PC-3 (cell line): ENCODE data around the gene TMEM117. TPM values are rescaled to one million over a fixed set of nuclear protein-coding genes. Genes with fewer than 3 reads are reported as not detected.

Source experiments
- ATAC-seq: fragments of 200-7000 bp; cut with Tn5 transposase; 2 replicates; pipeline ENCODE4 v1.9.1; 2020; ENCODE audit warnings: mild to moderate bottlenecking, moderate library complexity
- BruUV-seq: library from RNA; stranded (reverse); fragments of 400-500 nt; replicated peaks from 2 replicates; lab custom pipeline; 2021; lab: Mats Ljungman, UMichigan
- CTCF ChIA-PET: fragments of 300-600 bp; sonication (Branson Sonifier 250); formaldehyde crosslinking; loops from one replicate; lab custom pipeline; 2022; ENCODE audit warnings: antibody characterized with exemption; lab: Charles Lee
- POLR2A ChIA-PET: fragments of 300-600 bp; sonication (Branson Sonifier 250); formaldehyde crosslinking; loops from one replicate; lab custom pipeline; 2022; ENCODE audit warnings: antibody characterized with exemption; ENCODE audit not compliant: unreplicated experiment; lab: Charles Lee
- DNase-seq: peaks from one replicate; pipeline ENCODE4 v3.0.0-alpha.2; 2015
- H2AFZ ChIP-seq: fragments of 300-600 bp; sonication (generic); 2 replicates; pipeline ENCODE4 v1.6.0; 2016; ENCODE audit warnings: antibody characterized with exemption, low read length
- H3F3A ChIP-seq: fragments of 300-600 bp; sonication (generic); one replicate; pipeline ENCODE4 v1.6.0; 2017; ENCODE audit warnings: antibody characterized with exemption, low read length, control low read depth, mild to moderate bottlenecking; ENCODE audit not compliant: unreplicated experiment
- H3K27ac ChIP-seq: fragments of 300-600 bp; sonication (generic); 2 replicates; pipeline ENCODE4 v1.5.1; 2016; ENCODE audit warnings: mild to moderate bottlenecking, low read length
- H3K27me3 ChIP-seq: fragments of 300-600 bp; sonication (generic); 2 replicates; pipeline ENCODE4 v1.6.1; 2016; ENCODE audit warnings: low read length, mixed read lengths
- H3K36me3 ChIP-seq: fragments of 300-600 bp; sonication (generic); 2 replicates; pipeline ENCODE4 v1.6.1; 2016; ENCODE audit warnings: low read depth, mixed run types, low read length, mixed read lengths
- H3K4me1 ChIP-seq: fragments of 300-600 bp; sonication (generic); 2 replicates; pipeline ENCODE4 v1.5.1; 2016; ENCODE audit warnings: low read length; ENCODE audit not compliant: insufficient read depth
- H3K4me2 ChIP-seq: fragments of 300-600 bp; sonication (generic); 2 replicates; pipeline ENCODE4 v1.6.0; 2016; ENCODE audit warnings: low read length
- H3K4me3 ChIP-seq: fragments of 300-600 bp; sonication (generic); 2 replicates; pipeline ENCODE4 v1.5.1; 2016; ENCODE audit warnings: mild to moderate bottlenecking, low read length, mixed read lengths
- H3K79me2 ChIP-seq: fragments of 300-600 bp; sonication (generic); 2 replicates; pipeline ENCODE4 v1.6.1; 2017; ENCODE audit warnings: low read length, mixed read lengths
- H3K9ac ChIP-seq: fragments of 300-600 bp; sonication (generic); 2 replicates; pipeline ENCODE4 v1.6.0; 2016; ENCODE audit warnings: mild to moderate bottlenecking, low read length
- H3K9me2 ChIP-seq: fragments of 300-600 bp; sonication (generic); replicated peaks from 2 replicates; pipeline ENCODE4 v1.6.1; 2016; ENCODE audit warnings: mixed run types, low read length, mixed read lengths
- H3K9me3 ChIP-seq: fragments of 300-600 bp; sonication (generic); 2 replicates; pipeline ENCODE4 v1.6.1; 2016; ENCODE audit warnings: low read length, mixed read lengths
- H4K20me1 ChIP-seq: fragments of 300-600 bp; sonication (generic); 2 replicates; pipeline ENCODE4 v1.6.1; 2016; ENCODE audit warnings: low read length, mixed read lengths
- EZH2 ChIP-seq: fragments of 300-600 bp; sonication (generic); IDR thresholded peaks from one replicate; pipeline ENCODE4 v1.6.1; 2017; ENCODE audit warnings: antibody characterized with exemption, mild to moderate bottlenecking, low read length; ENCODE audit not compliant: unreplicated experiment
- EZH2phosphoT487 ChIP-seq: fragments of 300-600 bp; sonication (generic); IDR thresholded peaks from 2 replicates; pipeline ENCODE4 v1.6.1; 2018; ENCODE audit warnings: mild to moderate bottlenecking, antibody characterized with exemption, low read length, borderline replicate concordance
- intact Hi-C: fragments of 100-400 bp; cut with micrococcal nuclease; formaldehyde crosslinking; loops from 2 replicates; pipeline ENCODE4 v1.9.0; 2023
- total RNA-seq: library from RNA; depleted of rRNA; stranded (reverse); fragments of >200 nt; gene quantifications from 2 replicates; pipeline ENCODE4 v1.2.3, GENCODE V29; 2014
- TF ChIP-seq, protein P1 (sequence below): fragments of 300-600 bp; sonication (generic); conservative IDR thresholded peaks from 2 replicates; pipeline ENCODE4 v1.5.1; 2017; ENCODE audit warnings: antibody characterized with exemption, low read depth, mild to moderate bottlenecking, low read length

TMEM117 gene
- total RNA-seq, 1 experiment from 2014 or later: 9.0 TPM

GRCh38 chr12:43899574-43899973 is 63.7 kb downstream of the TMEM117 start:
- no TSS peak for BruUV-seq
- no peaks in the 10 kb centered on the region for H3K9me3 ChIP-seq
- no peaks in the 10 kb centered on the region for H4K20me1 ChIP-seq
- no peak overlapping the region for H3K4me2 ChIP-seq
- H2AFZ ChIP-seq: no peak overlapping the region
- no peak overlapping the region for H3K4me3 ChIP-seq
- intact Hi-C loops: no loop called here
- no peaks in the 10 kb centered on the region for H3K4me1 ChIP-seq
- H3K79me2 ChIP-seq: no peaks in the 10 kb centered on the region
- ChIA-PET CTCF (no interaction called here), POLR2A (no interaction called here)
- no peak for ATAC-seq
- no peaks in the 10 kb centered on the region for H3K36me3 ChIP-seq
- H3K9ac ChIP-seq: no peak overlapping the region
- TF ChIP-seq EZH2phosphoT487 (no peak), EZH2 (no peak)
- TF ChIP-seq, protein P1, sequence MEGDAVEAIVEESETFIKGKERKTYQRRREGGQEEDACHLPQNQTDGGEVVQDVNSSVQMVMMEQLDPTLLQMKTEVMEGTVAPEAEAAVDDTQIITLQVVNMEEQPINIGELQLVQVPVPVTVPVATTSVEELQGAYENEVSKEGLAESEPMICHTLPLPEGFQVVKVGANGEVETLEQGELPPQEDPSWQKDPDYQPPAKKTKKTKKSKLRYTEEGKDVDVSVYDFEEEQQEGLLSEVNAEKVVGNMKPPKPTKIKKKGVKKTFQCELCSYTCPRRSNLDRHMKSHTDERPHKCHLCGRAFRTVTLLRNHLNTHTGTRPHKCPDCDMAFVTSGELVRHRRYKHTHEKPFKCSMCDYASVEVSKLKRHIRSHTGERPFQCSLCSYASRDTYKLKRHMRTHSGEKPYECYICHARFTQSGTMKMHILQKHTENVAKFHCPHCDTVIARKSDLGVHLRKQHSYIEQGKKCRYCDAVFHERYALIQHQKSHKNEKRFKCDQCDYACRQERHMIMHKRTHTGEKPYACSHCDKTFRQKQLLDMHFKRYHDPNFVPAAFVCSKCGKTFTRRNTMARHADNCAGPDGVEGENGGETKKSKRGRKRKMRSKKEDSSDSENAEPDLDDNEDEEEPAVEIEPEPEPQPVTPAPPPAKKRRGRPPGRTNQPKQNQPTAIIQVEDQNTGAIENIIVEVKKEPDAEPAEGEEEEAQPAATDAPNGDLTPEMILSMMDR: no peak
- H3F3A ChIP-seq: no peaks in the 10 kb centered on the region
- no peak for DNase-seq
- H3K27me3 ChIP-seq: no peaks in the 10 kb centered on the region
- H3K9me2 ChIP-seq: no peaks in the 10 kb centered on the region
- H3K27ac ChIP-seq: no peak overlapping the region

DNA sequence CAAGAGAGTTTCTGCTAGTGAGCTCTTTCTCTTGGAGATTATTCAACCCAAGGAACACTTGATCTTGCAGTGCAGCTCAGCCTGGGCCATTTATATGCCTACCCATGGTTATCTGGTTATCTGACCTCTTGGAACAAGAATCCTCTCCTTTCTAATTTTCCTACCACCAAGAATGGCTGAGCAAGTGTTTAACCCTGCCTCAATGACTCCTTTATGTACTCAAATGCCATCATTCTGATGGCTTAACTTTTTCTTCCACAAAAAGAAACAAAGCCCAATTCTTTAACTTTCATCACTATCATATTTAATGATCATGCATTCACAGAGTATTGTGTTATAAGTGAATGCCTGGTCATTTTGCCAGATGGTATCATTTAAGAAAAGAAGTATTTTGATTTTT is 67.8 kb downstream of the TMEM117 start:
- H3K4me1 ChIP-seq: no peaks in the 10 kb centered on the region
- H3K4me2 ChIP-seq: no peak overlapping the region
- no peaks in the 10 kb centered on the region for H3F3A ChIP-seq
- no peak for DNase-seq
- BruUV-seq: no TSS peak
- POLR2A ChIA-PET: no interaction called here
- no peaks in the 10 kb centered on the region for H3K79me2 ChIP-seq
- intact Hi-C loops: no loop called here
- H2AFZ ChIP-seq: no peak overlapping the region
- TF ChIP-seq EZH2phosphoT487 (no peak), EZH2 (no peak)
- TF ChIP-seq, protein P1: no peak
- H3K9me3 ChIP-seq: no peaks in the 10 kb centered on the region
- H3K9ac ChIP-seq: no peak overlapping the region
- H3K27ac ChIP-seq: no peak overlapping the region
- no peaks in the 10 kb centered on the region for H3K27me3 ChIP-seq
- CTCF ChIA-PET: no interaction called here
- no peak overlapping the region for H3K4me3 ChIP-seq
- no peak for ATAC-seq
- H3K9me2 ChIP-seq: no peaks in the 10 kb centered on the region
- no peaks in the 10 kb centered on the region for H4K20me1 ChIP-seq
- no peaks in the 10 kb centered on the region for H3K36me3 ChIP-seq

GRCh38 chr12:43912859-43913258 is 77.0 kb downstream of the TMEM117 start:
- CTCF ChIA-PET: no interaction called here
- Histone ChIP-seq H3K79me2 (no peaks in the 10 kb centered on the region), H2AFZ (no peak overlapping the region), H3K9me3 (no peaks in the 10 kb centered on the region), H3K4me2 (no peak overlapping the region), H4K20me1 (no peaks in the 10 kb centered on the region), H3K36me3 (no peaks in the 10 kb centered on the region), H3K27me3 (no peaks in the 10 kb centered on the region), H3K9ac (no peak overlapping the region), H3K4me3 (no peak overlapping the region), H3K27ac (no peak overlapping the region), H3K9me2 (no peaks in the 10 kb centered on the region), H3K4me1 (no peaks in the 10 kb centered on the region), H3F3A (no peaks in the 10 kb centered on the region)
- ATAC-seq: no peak
- POLR2A ChIA-PET: no interaction called here
- no peak for DNase-seq
- intact Hi-C loops: no loop called here
- BruUV-seq: no TSS peak
- TF ChIP-seq, protein P1: no peak
- TF ChIP-seq EZH2phosphoT487 (no peak), EZH2 (no peak)
